Bronchial epithelial cell (primary cell): ENCODE measurements around the gene HYAL2. TPM values are rescaled to one million over a fixed set of nuclear protein-coding genes. Genes with fewer than 3 reads are reported as not detected.

Experiments
- DNase-seq: peaks from one replicate; pipeline ENCODE4 v3.0.0-alpha.2; 2010; ENCODE audit warnings: low read depth
- FAIRE-seq: peaks from 2 replicates; lab custom pipeline; 2011; peaks lifted over from hg19 to GRCh38; lab: Jason Lieb, UNC
- H3K27me3 ChIP-seq: 2 replicates; pipeline ENCODE4 v1.5.1; 2011; ENCODE audit warnings: low read length; ENCODE audit not compliant: control insufficient read depth, insufficient read depth
- H3K36me3 ChIP-seq: 2 replicates; pipeline ENCODE4 v1.5.1; 2011; ENCODE audit warnings: low read length; ENCODE audit not compliant: control insufficient read depth, insufficient read depth
- H3K4me3 ChIP-seq: 2 replicates; pipeline ENCODE4 v1.5.1; 2011; ENCODE audit warnings: mild to moderate bottlenecking, low read depth, low read length, control low read depth
- total RNA-seq: library from RNA; depleted of rRNA; stranded (reverse); fragments of >200 nt; gene quantifications from 2 replicates; pipeline ENCODE4 v1.2.1, GENCODE V29; 2014
- TF ChIP-seq, protein P1 (sequence below): IDR thresholded peaks from 2 replicates; pipeline ENCODE4 v1.5.1; 2011; ENCODE audit warnings: mild to moderate bottlenecking, moderate library complexity, low read length, control low read depth, inconsistent platforms; ENCODE audit not compliant: insufficient read depth, severe bottlenecking

Gene HYAL2
- total RNA-seq, 1 donor from 2014 or later = 55.0 TPM

DNA sequence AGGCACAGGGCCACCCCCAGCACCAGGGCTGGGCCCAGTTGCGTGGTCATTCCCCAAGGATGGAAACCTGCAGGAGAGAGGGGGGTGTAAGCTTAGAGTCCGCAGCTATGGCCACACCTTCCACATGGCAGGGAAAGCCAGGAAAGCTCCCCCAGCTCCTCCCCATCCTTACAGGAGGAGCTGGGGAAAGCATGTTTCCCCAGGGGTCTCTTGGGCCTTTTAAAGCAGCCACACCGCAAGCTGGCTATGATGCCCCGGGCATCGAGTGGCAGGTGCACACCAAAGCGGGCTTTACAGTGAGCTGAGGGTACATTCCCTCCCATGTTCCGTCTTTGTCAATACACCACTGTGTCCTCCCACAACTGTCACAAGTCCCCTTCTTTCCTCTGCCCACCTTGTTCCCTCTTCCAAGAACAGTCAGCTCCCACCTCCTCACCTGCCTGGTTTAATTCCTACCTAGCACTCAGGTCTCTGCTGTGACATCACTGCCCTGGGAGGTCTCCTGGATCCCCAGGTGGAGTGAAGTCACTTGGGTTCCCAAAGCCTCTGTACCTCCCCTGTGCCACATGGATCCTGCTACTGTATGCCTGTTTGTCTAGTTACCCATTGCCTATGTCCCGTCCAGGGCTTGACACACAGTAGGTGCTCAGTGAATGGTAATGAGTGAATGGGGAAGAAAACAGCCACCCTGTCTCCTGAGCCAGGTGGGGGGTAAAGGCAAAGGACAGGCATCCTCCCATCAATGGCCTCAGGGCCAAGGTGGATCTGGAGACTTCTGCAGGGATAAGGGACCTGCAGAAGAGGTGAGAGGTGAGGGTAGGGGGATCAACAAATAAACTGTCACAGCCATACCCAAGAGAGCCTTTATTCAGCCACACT lies 26.8 kb downstream of the HYAL2 start:
- FAIRE-seq = no peak
- TF ChIP-seq, protein P1, sequence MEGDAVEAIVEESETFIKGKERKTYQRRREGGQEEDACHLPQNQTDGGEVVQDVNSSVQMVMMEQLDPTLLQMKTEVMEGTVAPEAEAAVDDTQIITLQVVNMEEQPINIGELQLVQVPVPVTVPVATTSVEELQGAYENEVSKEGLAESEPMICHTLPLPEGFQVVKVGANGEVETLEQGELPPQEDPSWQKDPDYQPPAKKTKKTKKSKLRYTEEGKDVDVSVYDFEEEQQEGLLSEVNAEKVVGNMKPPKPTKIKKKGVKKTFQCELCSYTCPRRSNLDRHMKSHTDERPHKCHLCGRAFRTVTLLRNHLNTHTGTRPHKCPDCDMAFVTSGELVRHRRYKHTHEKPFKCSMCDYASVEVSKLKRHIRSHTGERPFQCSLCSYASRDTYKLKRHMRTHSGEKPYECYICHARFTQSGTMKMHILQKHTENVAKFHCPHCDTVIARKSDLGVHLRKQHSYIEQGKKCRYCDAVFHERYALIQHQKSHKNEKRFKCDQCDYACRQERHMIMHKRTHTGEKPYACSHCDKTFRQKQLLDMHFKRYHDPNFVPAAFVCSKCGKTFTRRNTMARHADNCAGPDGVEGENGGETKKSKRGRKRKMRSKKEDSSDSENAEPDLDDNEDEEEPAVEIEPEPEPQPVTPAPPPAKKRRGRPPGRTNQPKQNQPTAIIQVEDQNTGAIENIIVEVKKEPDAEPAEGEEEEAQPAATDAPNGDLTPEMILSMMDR = no peak
- DNase-seq = no peak

DNA sequence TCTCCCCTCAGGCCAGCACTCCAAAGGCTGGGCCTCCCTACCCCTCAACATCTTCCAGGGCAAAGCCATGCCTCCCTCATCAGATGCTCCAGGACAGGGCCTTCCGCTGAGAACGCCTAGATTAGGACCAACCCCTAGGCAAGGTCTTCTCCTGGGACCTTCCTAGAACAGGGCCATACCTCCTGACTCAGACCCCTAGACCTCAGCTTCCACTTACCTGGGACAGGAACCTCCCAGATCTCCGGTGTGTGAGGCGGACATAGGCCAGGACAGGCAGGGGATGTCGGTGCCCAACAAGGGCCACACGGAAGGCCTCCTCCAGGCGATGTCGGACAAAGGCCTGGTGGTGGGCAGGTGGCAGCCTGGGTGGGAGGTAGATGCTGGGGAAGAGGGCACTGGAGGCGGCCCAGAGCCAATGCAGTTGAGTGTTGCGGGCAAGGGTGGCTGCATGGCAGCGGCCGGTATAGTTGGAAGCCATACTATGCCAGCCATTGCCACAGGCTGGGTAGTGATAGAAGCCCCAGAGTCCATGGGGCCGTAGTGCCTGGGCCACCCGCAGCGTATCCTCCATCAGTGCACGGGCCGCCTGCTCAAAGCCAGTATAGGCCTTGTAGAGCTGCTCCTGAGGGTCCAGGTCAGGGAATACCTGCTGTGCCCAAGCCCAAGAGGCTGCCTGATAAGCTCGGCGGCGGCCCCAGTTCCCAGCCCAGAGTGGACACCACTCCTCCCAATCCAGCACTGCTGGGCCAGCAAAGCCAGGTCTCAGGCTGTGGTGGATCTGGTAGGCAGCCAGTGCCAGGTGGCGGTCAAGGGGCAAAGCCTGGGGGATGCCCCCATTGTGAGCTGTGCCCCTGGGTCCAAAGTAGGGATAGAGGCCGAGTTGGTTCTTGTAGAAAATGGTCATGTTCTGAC lies 27.8 kb downstream of the HYAL2 start:
- TF ChIP-seq, protein P1 = no peak
- H3K36me3 ChIP-seq = peaks cover 10% of the 10 kb centered on the region
- DNase-seq (no peak), FAIRE-seq (no peak)
- H3K4me3 ChIP-seq = no peak overlapping the region
- no peaks in the 10 kb centered on the region for H3K27me3 ChIP-seq

More for the DNA sequence above, 26.8 kb downstream of the HYAL2 start:
- H3K4me3 ChIP-seq = no peak overlapping the region
- H3K27me3 ChIP-seq = no peaks in the 10 kb centered on the region
- H3K36me3 ChIP-seq = peaks cover 1% of the 10 kb centered on the region

GRCh38 chr3:50294089-50294488 lies 28.5 kb downstream of the HYAL2 start:
- FAIRE-seq = no peak
- DNase-seq = no peak
- no peaks in the 10 kb centered on the region for H3K27me3 ChIP-seq
- H3K4me3 ChIP-seq = no peak overlapping the region
- TF ChIP-seq, protein P1 = no peak
- H3K36me3 ChIP-seq = peaks cover 16% of the 10 kb centered on the region

DNA sequence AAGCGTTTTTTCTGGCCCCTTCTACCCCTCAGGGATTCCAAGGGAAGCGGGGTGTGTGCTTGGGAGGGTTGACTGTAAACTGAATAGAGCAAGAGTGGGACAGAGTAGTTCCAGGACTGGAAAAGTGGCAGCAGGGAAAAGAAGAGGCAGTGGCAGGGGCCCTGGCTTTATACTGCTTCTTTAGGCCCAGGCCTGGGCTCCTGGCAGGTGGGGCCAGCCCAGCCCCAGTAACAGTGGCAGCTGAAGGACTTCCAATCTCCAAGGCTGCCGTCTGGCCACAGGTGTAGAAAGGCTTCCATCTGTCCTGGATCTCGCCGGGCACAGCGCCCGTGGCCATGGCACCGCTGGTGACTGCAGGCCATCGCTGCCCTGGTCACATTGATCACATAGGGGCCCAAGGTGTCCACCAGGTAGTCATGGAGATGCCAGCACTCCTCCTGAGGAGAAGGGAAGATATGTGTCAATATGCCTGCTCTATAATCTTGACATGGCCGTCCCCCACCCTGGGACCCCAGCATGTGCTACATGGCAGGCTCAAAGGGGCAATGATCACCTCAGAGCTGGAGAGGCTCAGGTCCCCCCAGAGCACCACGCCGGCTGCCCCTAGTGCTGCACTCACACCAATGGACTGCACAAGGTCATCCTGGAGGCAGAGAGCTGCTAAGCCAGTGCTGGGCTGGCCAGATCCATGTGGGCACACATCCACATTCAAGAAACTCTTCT lies 29.3 kb downstream of the HYAL2 start:
- no peak overlapping the region for H3K4me3 ChIP-seq
- no peaks in the 10 kb centered on the region for H3K27me3 ChIP-seq
- no peak for DNase-seq
- peak; percentile 18 for FAIRE-seq
- peaks cover 25% of the 10 kb centered on the region for H3K36me3 ChIP-seq
- TF ChIP-seq, protein P1 = no peak
